Neural crest cell (in vitro differentiated cells): ENCODE measurements around the gene ADCY5. TPM values are rescaled to one million over a fixed set of nuclear protein-coding genes. Genes with fewer than 3 reads are reported as not detected.

Source experiments
- DNase-seq: peaks from one replicate; pipeline ENCODE4 v3.0.0; 2021; ENCODE audit warnings: low read depth, mixed read lengths, low spot score
- H3K27ac Mint-ChIP-seq: one replicate; pipeline ENCODE4 v1.8.0; 2021; ENCODE audit warnings: mild to moderate bottlenecking, mixed read lengths; ENCODE audit not compliant: unreplicated experiment
- H3K27me3 Mint-ChIP-seq: 2 replicates; pipeline ENCODE4 v1.8.0; 2021; ENCODE audit warnings: low read depth, mild to moderate bottlenecking, mixed read lengths
- H3K36me3 Mint-ChIP-seq: 2 replicates; pipeline ENCODE4 v1.8.0; 2021; ENCODE audit warnings: low read depth, mild to moderate bottlenecking, mixed read lengths
- H3K4me1 Mint-ChIP-seq: 2 replicates; pipeline ENCODE4 v1.8.0; 2021; ENCODE audit warnings: mixed read lengths
- H3K4me3 Mint-ChIP-seq: one replicate; pipeline ENCODE4 v1.8.0; 2021; ENCODE audit warnings: mild to moderate bottlenecking, mixed read lengths
- H3K9me3 Mint-ChIP-seq: 2 replicates; pipeline ENCODE4 v1.8.0; 2021; ENCODE audit warnings: mixed read lengths
- CTCF ChIP-seq: fragments of 200-600 bp; sonication (generic); conservative IDR thresholded peaks from 2 replicates; pipeline ENCODE4 v1.5.0; 2021; ENCODE audit warnings: antibody characterized with exemption, mild to moderate bottlenecking
- total RNA-seq: library from RNA; stranded (reverse); gene quantifications from 2 replicates; pipeline ENCODE4 v1.2.1, GENCODE V29; 2021

ADCY5 gene
- total RNA-seq, 1 donor from 2014 or later, result 2.2 TPM

- H3K4me3 Mint-ChIP-seq, result no peak overlapping the region
- TF ChIP-seq CTCF, result no peak
- no peaks in the 10 kb centered on the region for H3K27me3 Mint-ChIP-seq
- H3K4me1 Mint-ChIP-seq, result no peaks in the 10 kb centered on the region
- H3K9me3 Mint-ChIP-seq, result no peaks in the 10 kb centered on the region
- H3K36me3 Mint-ChIP-seq, result no peaks in the 10 kb centered on the region
- DNase-seq, result no peak
- peak overlapping the region; percentile 19 for H3K27ac Mint-ChIP-seq
Observed at GRCh38 chr3:123333401-123333800, 115.5 kb downstream of the ADCY5 start.

GRCh38 chr3:123332124-123332641 lies 116.7 kb downstream of the ADCY5 start:
- no peaks in the 10 kb centered on the region for H3K36me3 Mint-ChIP-seq
- no peak for TF ChIP-seq CTCF
- no peak overlapping the region for H3K27ac Mint-ChIP-seq
- no peaks in the 10 kb centered on the region for H3K4me1 Mint-ChIP-seq
- no peaks in the 10 kb centered on the region for H3K9me3 Mint-ChIP-seq
- DNase-seq, result no peak
- H3K27me3 Mint-ChIP-seq, result no peaks in the 10 kb centered on the region
- no peak overlapping the region for H3K4me3 Mint-ChIP-seq

- Mint-ChIP-seq H3K27ac (no peak overlapping the region), H3K4me1 (no peaks in the 10 kb centered on the region), H3K9me3 (no peaks in the 10 kb centered on the region), H3K27me3 (no peaks in the 10 kb centered on the region), H3K4me3 (no peak overlapping the region), H3K36me3 (no peaks in the 10 kb centered on the region)
- TF ChIP-seq CTCF, result no peak
- no peak for DNase-seq
Observed at GRCh38 chr3:123331651-123332050, 117.2 kb downstream of the ADCY5 start.

DNA sequence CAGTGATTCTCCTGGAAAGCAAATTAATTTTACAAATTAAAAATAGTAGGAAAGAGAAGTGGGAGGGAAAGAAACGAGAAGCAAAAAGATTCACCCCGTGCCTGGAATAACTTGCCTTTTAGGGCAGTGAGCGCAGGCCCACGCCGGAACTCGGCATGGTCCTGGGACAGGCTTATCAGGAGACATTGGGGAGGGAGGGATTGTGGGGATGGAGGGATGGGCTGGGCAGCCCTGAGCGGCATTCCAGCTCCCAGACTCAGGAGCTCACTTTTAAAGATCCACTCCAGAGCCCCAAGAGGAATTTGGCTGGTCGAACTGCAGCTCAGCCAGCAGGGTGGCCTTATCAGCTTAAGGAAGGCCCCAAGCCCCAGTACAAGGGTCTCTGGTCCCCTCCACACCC lies 117.9 kb downstream of the ADCY5 start:
- no peaks in the 10 kb centered on the region for H3K36me3 Mint-ChIP-seq
- no peaks in the 10 kb centered on the region for H3K4me1 Mint-ChIP-seq
- H3K27ac Mint-ChIP-seq, result no peak overlapping the region
- no peaks in the 10 kb centered on the region for H3K9me3 Mint-ChIP-seq
- no peak for DNase-seq
- H3K4me3 Mint-ChIP-seq, result no peak overlapping the region
- TF ChIP-seq CTCF, result no peak
- no peaks in the 10 kb centered on the region for H3K27me3 Mint-ChIP-seq

DNA sequence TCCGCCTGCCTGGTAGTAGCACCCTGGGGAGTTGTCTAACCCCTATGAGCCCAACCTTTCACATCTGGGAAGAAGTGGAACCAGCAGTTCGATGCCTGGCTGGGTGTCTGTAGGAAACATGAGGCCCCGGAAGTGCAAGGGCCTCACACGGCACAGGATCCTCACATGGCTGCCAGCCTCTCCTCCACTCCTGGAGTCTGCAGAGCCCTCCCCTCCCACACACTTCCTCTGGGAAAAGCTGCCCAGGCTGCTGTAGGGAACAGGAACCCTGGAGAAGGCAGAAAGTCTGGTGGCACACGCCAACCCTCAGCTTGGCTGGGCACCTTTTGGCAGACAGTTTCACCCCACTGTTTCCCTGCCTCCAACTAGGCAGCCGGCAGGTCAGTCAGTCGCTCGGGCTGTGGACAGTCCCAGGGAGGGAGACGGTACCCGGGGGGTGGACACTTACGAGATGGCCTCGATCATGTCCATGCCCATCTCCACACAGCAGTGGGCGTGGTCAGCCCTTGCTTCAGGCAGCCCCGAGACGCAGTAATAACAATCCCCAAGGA lies 118.4 kb downstream of the ADCY5 start:
- Mint-ChIP-seq H3K9me3 (no peaks in the 10 kb centered on the region), H3K27ac (no peak overlapping the region), H3K4me1 (no peaks in the 10 kb centered on the region), H3K4me3 (no peak overlapping the region), H3K27me3 (no peaks in the 10 kb centered on the region), H3K36me3 (no peaks in the 10 kb centered on the region)
- no peak for TF ChIP-seq CTCF
- no peak for DNase-seq
